ENCODE measurements around the gene RAB40B.

RAB40B gene

DNA sequence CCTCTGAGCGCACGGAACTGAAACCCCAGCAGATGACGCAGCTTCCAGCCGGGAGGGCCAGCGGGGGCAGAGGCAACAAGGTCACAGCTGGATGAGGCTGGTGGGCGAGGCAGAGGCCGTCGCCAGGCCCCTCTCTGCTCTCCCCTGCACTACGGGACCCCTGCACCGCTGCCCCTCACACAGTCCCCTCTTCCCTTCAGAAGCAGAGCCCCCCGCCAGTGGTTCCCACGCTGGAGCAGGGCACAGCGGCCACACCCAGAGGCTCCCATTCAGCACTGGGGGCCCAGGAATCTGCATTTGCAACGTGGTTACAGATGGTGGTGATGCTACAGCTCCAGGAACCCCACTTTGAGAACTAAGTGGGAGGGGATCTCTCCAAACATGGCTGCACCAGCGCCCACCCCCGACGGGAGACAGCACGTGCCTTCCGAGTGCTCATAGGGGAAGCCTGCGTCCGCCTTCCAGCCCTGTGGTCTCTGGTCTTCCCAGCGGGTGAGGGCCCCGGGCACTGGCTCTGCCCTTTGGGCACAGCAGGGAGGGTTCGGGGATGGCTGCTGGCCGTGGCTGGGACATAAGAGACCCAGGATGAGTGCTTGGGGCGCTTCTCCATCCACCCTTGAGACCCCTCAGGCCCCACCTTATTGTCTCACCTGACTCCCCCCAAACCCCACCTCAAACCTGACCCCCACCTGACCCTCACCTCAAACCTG lies 4.7 kb upstream of the RAB40B start:
- Histone ChIP-seq H3K36me3 (no peaks in the 10 kb centered on the region), H3K4me1 (ENCODE audit: control insufficient read depth in 1 of 2, insufficient read depth in 1 of 2, low read depth in 1 of 2, low read length in 1 of 2) (peaks cover 5 to 7% of the 10 kb centered on the region in 2 experiments), H3K9me3 (no peaks in the 10 kb centered on the region), H3K4me3 (ENCODE audit: low read depth in 1 of 2, low read length in 1 of 2) (no peak overlapping the region), H3K27ac (no peak overlapping the region), H3K27me3 (peaks cover 29% of the 10 kb centered on the region)
- TF ChIP-seq CTCF (IDR thresholded peaks at IDR 0.05), result no peak

DNA sequence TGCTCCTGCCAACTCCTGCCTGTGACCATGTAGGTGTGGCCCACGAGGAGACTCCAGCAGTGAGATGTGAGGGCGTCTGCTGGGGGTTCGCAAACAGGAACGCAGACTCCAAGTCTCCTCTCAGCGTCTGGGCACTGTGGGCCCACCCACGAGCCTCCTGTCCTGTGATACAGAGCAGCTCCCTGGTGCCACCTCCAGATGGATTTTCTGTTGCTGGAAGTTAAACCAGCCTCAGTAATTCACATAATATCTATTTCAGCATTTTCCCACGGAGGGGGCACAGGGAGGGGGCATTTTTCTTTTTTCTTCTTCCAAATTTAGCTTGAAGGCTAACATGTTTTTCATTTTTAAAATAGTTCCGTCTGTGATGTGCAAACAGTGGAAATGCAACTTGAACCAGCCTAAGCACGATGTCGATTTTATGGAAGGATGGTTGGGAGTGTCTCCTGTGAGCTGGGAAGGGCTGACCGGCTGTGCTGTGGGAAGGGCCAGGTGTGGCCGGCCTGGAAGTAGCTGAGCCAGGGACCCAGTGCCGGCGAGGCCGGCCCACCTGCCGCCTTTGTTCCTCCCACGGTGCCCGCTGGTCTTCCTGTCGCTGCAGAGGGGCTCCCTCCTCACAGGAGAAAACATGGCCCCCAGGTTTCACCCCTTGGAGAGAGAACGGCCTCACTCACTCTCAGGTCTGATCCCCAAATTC lies 3.9 kb upstream of the RAB40B start:
- H3K27ac ChIP-seq, result no peak overlapping the region
- TF ChIP-seq CTCF (IDR thresholded peaks at IDR 0.05), result no peak

DNA sequence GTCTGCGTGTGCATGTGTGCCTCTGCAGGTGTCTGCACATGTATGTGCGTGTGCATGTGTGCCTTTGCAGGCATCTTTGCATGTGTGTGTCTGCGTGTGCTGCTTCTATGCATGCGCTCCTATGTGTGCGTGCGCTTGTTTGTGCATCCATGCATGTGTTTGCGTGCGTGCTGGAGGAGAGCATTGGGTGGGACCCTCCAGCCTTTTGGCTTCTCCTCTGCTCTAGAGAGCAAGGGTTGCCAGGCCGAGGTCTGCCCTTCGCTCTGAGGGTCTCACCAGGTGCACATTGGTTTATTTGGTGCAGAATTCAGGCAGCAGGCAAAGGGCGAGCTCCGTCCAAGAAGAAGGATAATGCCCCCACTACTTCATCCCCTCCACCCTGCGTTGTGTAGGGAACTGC lies 1.1 kb upstream of the RAB40B start:
- H3K4me1 ChIP-seq (ENCODE audit: control insufficient read depth in 1 of 2, insufficient read depth in 1 of 2, low read depth in 1 of 2, low read length in 1 of 2), result peaks cover 16 to 20% of the 10 kb centered on the region in 2 experiments
- H3K27ac ChIP-seq, result no peak overlapping the region
- H3K27me3 ChIP-seq, result peaks cover 65% of the 10 kb centered on the region
- no peaks in the 10 kb centered on the region for H3K9me3 ChIP-seq
- TF ChIP-seq CTCF (IDR thresholded peaks at IDR 0.05), result no peak
- H3K4me3 ChIP-seq (ENCODE audit: low read depth in 1 of 2, low read length in 1 of 2), result no peak overlapping the region
- H3K36me3 ChIP-seq, result no peaks in the 10 kb centered on the region

More for the DNA sequence above, 3.9 kb upstream of the RAB40B start:
- H3K9me3 ChIP-seq, result no peaks in the 10 kb centered on the region
- H3K4me1 ChIP-seq (ENCODE audit: control insufficient read depth in 1 of 2, insufficient read depth in 1 of 2, low read depth in 1 of 2, low read length in 1 of 2), result peaks cover 12 to 15% of the 10 kb centered on the region in 2 experiments
- no peaks in the 10 kb centered on the region for H3K36me3 ChIP-seq
- H3K4me3 ChIP-seq (ENCODE audit: low read depth in 1 of 2, low read length in 1 of 2), result no peak overlapping the region
- peaks cover 37% of the 10 kb centered on the region for H3K27me3 ChIP-seq

- H3K27ac ChIP-seq, result peak overlapping the region; percentile 2
- TF ChIP-seq CTCF (IDR thresholded peaks at IDR 0.05), result no peak
- no peaks in the 10 kb centered on the region for H3K9me3 ChIP-seq
- peaks cover 16 to 20% of the 10 kb centered on the region in 2 experiments for H3K4me1 ChIP-seq (ENCODE audit: control insufficient read depth in 1 of 2, insufficient read depth in 1 of 2, low read depth in 1 of 2, low read length in 1 of 2)
- H3K27me3 ChIP-seq, result peaks cover 70% of the 10 kb centered on the region
- peak overlapping the region; percentile 51 to 65 for H3K4me3 ChIP-seq (ENCODE audit: low read depth in 1 of 2, low read length in 1 of 2)
- H3K36me3 ChIP-seq, result no peaks in the 10 kb centered on the region
Observed at GRCh38 chr17:82698974-82699442, 510 bp upstream of the RAB40B start.

DNA sequence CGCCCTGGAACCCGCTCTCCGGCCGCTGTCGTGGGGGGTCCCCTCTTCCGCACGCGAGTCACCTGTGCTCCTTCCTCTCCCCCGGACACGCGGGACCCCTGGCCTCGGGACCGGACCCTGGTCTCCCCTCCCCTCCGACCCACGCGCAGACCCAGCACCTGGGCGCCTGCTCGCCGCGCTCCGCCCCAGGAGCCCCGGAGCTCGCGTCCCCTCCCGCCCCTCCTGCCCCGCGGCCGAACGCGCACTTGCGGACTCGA lies 762 bp downstream of the RAB40B start:
- Histone ChIP-seq H3K9me3 (no peaks in the 10 kb centered on the region), H3K4me3 (ENCODE audit: low read depth in 1 of 2, low read length in 1 of 2) (peak overlapping the region; percentile 38 to 65), H3K27me3 (peaks cover 70% of the 10 kb centered on the region), H3K36me3 (no peaks in the 10 kb centered on the region), H3K27ac (no peak overlapping the region), H3K4me1 (ENCODE audit: control insufficient read depth in 1 of 2, insufficient read depth in 1 of 2, low read depth in 1 of 2, low read length in 1 of 2) (peaks cover 16 to 20% of the 10 kb centered on the region in 2 experiments)
- no peak for TF ChIP-seq CTCF (IDR thresholded peaks at IDR 0.05)

Measured in neutrophil (primary cell).